ENCODE data around the gene ARHGEF16.

DNA sequence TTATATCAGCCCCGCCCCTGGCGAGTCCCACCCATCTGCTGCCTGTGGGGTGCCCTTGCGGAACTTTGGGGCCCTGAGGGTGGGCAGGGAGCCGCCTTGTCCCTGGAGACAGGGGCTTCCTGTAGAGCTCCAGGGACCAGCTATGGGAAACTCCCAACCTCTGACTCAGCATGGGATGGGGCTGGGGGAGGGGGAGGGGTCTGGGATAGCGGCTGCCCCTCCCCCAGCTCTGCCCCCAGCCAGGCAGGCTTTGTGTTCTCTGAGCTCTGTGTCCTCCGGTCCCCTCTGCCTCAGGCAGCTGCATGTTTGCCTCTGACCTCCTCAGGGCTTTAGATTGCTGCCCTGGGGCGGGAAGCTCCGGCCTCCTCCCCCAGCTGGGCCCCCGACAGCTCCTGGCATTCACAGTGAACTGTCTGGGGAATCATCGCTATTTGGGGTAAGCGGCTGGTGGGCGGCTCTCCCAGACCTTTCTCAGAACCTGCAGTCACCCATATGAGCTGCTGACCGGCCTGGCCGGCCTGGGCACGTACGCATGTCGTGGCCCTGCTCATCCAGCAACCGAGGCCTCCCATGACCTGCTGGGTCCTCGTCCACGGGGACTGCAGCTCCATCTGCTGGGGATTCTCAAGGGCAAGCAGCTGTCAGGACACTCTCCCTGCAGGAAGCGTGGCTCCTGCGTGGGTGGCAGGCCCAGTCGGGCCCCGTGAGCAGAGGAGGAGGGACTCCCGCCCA lies 17.1 kb downstream of the ARHGEF16 start:
- TF ChIP-seq, protein P1, sequence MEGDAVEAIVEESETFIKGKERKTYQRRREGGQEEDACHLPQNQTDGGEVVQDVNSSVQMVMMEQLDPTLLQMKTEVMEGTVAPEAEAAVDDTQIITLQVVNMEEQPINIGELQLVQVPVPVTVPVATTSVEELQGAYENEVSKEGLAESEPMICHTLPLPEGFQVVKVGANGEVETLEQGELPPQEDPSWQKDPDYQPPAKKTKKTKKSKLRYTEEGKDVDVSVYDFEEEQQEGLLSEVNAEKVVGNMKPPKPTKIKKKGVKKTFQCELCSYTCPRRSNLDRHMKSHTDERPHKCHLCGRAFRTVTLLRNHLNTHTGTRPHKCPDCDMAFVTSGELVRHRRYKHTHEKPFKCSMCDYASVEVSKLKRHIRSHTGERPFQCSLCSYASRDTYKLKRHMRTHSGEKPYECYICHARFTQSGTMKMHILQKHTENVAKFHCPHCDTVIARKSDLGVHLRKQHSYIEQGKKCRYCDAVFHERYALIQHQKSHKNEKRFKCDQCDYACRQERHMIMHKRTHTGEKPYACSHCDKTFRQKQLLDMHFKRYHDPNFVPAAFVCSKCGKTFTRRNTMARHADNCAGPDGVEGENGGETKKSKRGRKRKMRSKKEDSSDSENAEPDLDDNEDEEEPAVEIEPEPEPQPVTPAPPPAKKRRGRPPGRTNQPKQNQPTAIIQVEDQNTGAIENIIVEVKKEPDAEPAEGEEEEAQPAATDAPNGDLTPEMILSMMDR (IDR thresholded peaks at IDR 0.05) = no peak
- no peak for TF ChIP-seq POLR2A (IDR thresholded peaks at IDR 0.05)

Data from body of pancreas (tissue), 4 donors.